DOHH2 (cell line): ENCODE results near the gene UNC80.

Experiments
- CTCF ChIP-seq: fragments of 200-600 bp; sonication (generic); IDR thresholded peaks from one replicate; pipeline ENCODE4 v1.5.1; 2014; ENCODE audit warnings: antibody characterized with exemption, mild to moderate bottlenecking, low read depth, low read length; ENCODE audit not compliant: poor library complexity, severe bottlenecking
- EZH2phosphoT487 ChIP-seq: fragments of 200-600 bp; sonication (generic); IDR thresholded peaks from 2 replicates; pipeline ENCODE4 v1.6.1; 2017; ENCODE audit warnings: borderline replicate concordance, mild to moderate bottlenecking, antibody characterized with exemption, low read length, moderate library complexity, mixed read lengths

GRCh38 chr2:209766613-209767012 lies 5.0 kb upstream of the UNC80 start:
- no peak for TF ChIP-seq CTCF
- no peak for TF ChIP-seq EZH2phosphoT487
